Kidney epithelial cell (primary cell): ENCODE results near the gene PRPH. TPM values are rescaled to one million over a fixed set of nuclear protein-coding genes. Genes with fewer than 3 reads are reported as not detected.

Experiments used
- DNase-seq: peaks from one replicate; pipeline ENCODE4 v3.0.0-alpha.2; 2010; ENCODE audit warnings: low read depth
- H3K27me3 ChIP-seq: 2 replicates; pipeline ENCODE4 v1.6.0; 2011; ENCODE audit warnings: low read length; ENCODE audit not compliant: control insufficient read depth, insufficient read depth
- H3K36me3 ChIP-seq: 2 replicates; pipeline ENCODE4 v1.5.1; 2011; ENCODE audit warnings: low read length; ENCODE audit not compliant: control insufficient read depth, insufficient read depth
- H3K4me3 ChIP-seq: 2 replicates; pipeline ENCODE4 v1.5.1; 2011; ENCODE audit warnings: low read depth, mild to moderate bottlenecking, control low read depth, low read length
- CTCF ChIP-seq: IDR thresholded peaks from 2 replicates; pipeline ENCODE4 v1.5.1; 2011; ENCODE audit warnings: mild to moderate bottlenecking, moderate library complexity, low read length, control low read depth, inconsistent platforms; ENCODE audit not compliant: insufficient read depth, poor library complexity, severe bottlenecking
- total RNA-seq: library from RNA; depleted of rRNA; stranded (reverse); fragments of >200 nt; gene quantifications from 2 replicates; pipeline ENCODE4 v1.2.3, GENCODE V29; 2015

Gene PRPH
- total RNA-seq, 1 donor from 2014 or later: 0.21 TPM

DNA sequence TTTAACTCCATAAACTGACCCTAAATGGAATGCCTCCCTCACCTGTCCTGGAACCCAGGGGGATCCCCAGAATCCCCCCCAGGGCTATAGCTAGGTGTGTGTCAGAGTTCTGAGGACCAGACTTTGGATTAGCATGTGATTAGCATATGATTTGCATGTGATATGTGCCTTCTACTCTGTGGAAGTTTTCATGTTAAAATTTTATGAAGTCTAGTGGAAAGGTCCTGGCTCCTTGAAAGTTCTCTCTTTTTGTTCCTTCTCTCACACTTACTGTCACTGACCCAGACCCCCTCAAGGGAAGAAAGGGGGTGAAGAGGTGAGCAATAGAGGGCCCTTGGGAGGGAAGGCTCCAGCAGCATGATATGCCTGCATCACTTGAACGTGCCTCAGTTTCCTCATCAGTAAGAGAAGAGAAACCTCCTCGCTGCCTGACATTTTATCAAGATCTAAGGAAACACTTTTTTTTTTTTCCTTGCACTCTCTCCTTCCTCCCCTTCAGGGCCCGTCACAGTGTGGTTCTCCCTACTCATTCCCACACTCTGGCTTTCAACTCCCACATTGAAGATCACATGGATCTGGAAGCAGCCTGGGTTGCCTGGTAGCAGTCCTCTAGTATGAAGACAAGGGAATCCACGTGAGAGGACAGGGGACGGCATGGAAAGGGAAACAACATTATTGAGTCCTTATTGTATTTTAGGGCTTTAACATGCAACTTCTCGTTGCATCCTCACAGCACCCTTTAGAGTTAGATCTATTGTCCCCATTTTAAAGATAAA lies 45.3 kb downstream of the PRPH start:
- no peak for TF ChIP-seq CTCF
- Histone ChIP-seq H3K27me3 (peaks cover 91% of the 10 kb centered on the region), H3K4me3 (no peak overlapping the region), H3K36me3 (no peaks in the 10 kb centered on the region)
- DNase-seq: no peak

- Histone ChIP-seq H3K36me3 (no peaks in the 10 kb centered on the region), H3K27me3 (peaks cover 88% of the 10 kb centered on the region), H3K4me3 (no peak overlapping the region)
- no peak for TF ChIP-seq CTCF
- no peak for DNase-seq
These were observed 46.2 kb downstream of the PRPH start for GRCh38 chr12:49340971-49341776.

GRCh38 chr12:49341777-49342065 lies 46.8 kb downstream of the PRPH start:
- no peak for TF ChIP-seq CTCF
- H3K27me3 ChIP-seq: peaks cover 88% of the 10 kb centered on the region
- no peak overlapping the region for H3K4me3 ChIP-seq
- no peak for DNase-seq
- no peaks in the 10 kb centered on the region for H3K36me3 ChIP-seq

DNA sequence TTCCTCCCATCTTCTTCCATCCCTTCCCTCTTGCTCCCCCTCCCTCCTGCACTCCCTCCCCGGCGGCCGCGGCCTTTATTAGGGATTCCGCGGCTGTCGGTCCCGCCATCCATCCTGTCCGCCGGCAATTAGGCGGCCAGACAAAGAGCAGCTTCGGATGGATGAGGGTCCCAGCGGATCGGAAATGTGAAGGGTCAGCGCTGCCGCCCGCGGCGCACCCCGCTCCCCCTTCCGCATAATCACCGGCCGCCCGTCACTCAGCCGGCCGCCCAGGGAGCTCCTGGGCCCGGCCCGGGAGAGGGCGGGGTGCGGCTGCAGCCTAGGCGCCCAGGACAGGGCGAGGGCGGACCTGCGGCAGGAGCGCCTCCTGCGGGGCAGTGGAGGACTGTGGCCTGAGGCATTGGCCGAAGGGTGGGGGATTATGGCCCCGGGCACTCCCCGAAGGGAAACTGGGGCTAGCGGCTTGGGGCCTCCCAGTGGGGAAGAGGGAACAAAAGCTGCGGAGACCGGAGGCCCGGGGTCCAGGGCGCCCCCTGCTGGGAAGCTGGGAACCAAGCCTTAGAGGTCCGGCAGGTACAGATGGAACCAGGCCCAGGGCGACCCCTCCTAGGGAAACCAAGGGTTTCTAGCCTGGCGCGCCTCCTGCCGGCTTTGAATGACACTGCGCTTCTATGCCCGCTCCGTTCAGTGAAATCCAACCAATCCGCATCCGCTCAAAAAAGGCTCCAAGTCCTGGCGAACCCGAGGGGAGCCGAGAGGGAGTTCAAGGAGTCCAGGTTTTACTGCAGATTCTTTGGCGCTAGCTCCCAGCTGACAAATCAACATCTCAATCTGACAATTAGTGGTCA lies 47.3 kb downstream of the PRPH start:
- Histone ChIP-seq H3K4me3 (peak overlapping the region; percentile 16), H3K36me3 (no peaks in the 10 kb centered on the region), H3K27me3 (peaks cover 88% of the 10 kb centered on the region)
- TF ChIP-seq CTCF: peak; percentile 97
- DNase-seq: no peak

DNA sequence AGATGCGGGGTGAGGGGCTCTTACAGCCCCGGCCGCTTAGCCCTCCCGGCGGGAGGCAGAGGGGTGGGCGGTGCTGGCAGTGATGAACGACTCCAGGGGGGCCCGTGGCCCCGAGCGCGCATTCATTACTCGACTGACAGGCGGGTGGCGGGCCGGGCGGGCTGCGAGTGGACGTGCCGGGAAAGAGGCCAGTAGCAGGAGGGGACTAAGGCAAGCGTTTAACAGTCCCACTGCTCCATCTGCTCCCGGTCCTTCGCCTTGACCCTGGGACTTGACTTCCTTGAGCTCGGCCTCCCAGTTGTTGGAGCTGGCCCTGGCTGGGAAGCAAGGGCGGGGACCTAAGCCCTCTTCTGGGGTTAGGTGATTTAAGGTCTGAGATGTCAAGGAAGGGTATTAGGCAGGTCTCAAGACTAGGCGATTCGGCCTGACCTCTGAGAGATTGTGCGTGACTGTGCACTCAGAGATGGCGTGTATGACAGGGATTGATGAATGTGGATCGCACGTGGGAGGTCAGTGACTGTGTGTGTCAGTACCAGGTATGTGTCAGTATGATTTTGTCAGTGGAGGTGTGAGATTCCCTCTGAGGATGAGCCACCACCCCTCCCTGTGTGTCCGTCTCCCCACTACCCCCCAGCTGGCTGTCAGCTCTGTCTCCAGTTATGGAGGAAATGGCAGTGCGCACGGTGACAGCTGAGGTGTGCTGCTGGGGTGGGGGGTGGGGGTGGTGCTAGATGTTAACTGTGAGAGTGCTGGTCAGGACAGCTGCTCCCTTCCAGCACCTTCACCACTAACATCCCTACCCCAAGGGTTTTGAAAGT lies 48.2 kb downstream of the PRPH start:
- DNase-seq: no peak
- TF ChIP-seq CTCF: no peak
- Histone ChIP-seq H3K27me3 (peaks cover 80% of the 10 kb centered on the region), H3K4me3 (no peak overlapping the region), H3K36me3 (no peaks in the 10 kb centered on the region)
